GM19452 (cell line): Measurements from ENCODE around the gene DHRS1.
A peak's percentile ranks its signal among the peaks of the same experiment; 100 is the strongest.

Source experiments
- ATAC-seq: cut with Tn5 transposase; IDR thresholded peaks from one replicate; pipeline ENCODE4 v1.9.1; 2021; ENCODE audit not compliant: unreplicated experiment

Gene DHRS1

DNA sequence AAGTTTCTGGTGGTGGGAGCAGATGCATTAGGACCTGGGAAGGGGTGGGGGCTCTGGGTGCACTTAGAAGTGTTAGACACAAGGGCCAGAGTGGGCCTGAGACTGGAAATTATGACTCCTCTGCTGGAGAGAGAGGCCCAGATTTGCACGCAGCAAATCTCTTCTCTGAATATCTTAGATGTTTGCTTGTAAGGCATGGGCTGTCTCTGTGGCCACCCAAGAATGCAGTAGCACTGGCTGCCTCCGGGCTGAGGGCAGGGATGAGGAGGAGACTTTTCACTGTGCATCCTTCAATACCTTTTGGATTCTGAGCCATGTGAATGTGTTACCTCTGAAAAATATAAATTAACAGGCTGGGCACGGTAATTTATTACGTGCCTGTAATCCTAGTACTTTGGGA lies 14.2 kb downstream of the DHRS1 start:
- ATAC-seq, result no peak

DNA sequence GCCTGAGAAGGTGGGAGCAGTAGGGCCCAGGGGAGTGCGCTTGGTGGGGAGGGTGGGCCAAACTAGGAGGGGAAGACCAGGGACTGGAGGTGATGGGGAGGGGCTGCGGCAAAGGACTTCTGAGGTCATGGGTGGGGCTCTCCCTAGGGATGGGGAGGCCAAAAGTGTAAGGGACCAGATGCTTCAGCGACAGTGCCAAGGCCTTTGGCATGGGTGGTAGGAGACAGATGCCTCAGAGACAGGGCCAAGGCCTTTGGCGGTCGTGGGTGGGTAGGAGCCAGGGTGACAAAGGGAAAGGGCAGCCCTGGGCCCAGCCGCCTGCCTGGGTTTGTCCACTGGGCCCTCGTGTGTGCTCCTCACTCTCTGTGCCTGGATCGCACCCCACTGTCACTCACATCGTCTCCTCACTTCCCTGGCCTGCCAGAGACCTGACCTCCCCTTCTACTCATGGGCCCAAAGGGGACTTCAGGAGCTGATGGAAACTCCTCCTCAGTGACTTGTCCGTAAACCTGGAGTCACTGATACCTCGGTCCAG lies 15.0 kb downstream of the DHRS1 start:
- ATAC-seq, result no peak

DNA sequence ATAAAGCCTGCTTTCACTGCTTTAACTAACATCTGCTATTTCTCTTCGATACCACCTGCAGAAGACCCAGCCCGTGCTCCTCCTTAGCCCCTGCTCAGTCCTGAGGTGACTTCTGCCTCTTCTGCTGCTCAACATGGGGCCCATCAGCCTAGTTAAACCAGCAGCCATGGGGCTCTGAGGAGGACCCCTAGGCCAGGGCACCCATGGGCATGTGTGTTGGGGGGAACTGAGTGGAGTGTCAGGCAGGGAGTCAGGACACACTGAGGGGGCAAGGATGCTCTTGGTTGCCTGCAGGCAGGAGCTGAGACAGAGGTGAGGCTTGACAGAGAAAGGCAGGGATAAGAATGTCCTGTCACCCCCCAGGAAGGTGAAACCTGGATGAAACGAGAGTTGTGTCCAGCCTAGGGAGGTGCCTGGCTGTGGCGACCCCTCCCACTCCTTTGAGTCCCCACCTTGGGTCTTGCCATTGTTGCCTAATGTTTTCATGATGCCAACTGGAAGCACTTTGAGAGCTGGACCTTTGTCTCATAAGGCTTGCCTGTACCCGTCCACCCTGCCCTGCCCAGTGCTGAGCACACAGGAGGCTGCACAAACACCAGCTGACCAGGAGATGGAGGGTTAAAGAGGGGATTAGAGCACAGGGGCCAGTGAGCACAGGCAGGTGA lies 15.7 kb downstream of the DHRS1 start:
- no peak for ATAC-seq

DNA sequence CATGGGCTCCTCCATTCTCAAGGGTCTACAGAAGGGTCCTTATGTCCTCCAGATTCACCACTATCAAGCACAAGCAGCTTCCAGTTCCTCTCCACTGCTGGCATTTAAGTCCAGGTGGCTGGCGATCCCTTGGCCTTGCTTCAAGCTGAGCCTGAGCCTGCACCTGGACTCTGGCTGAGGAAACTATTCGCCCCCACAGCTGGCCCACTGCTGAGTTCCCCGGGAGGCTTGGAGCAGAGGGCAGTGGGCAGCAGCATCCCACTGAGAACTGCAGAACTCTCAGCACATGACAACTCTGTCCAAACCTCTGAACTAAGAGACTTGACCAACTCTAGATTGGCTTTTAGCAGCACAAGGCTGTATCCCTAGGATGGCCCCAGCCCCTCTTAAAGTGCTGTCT lies 16.8 kb downstream of the DHRS1 start:
- ATAC-seq, result no peak

- no peak for ATAC-seq
Observed at GRCh38 chr14:24281636-24282035, 17.9 kb downstream of the DHRS1 start.

DNA sequence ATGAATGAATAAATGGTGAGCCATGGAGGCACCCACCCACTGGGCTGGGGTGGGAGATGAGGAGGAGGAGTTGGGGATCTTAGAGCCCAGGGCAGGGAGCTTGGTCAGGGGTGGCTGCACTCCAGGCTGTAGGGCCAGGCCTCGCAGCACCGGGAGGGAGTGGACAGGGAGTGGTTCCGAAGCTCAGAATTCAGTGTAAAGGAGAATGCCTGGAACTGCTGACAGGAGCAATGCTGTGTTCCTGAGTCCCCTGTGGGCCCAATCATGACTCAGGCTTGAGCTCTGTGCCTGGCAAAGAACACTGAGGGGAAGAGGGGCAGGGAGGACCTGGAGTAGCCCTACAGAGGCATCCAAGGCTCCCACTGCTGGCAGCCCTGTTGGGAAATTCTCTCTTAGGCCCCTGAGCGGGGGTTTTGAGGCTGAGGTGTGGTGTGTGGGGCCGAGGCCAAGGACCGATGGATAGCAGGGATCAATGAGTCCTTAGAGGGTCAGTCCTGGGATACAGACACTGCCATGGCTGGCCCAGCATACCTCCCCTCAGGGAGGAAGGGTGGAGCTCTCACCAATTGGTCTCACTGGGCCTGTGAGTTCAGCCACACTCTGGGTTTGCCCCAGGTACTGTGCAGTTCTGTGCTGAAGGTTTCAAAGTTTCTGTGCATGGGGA lies 18.7 kb downstream of the DHRS1 start:
- no peak for ATAC-seq

- peak; percentile 57 for ATAC-seq
Observed at GRCh38 chr14:24279301-24280186, 20.0 kb downstream of the DHRS1 start.

GRCh38 chr14:24278424-24278823 lies 21.2 kb downstream of the DHRS1 start:
- ATAC-seq, result no peak

- ATAC-seq, result no peak
Observed at GRCh38 chr14:24277606-24278321, 21.8 kb downstream of the DHRS1 start.

- no peak for ATAC-seq
Observed at GRCh38 chr14:24277071-24277470, 22.5 kb downstream of the DHRS1 start.

DNA sequence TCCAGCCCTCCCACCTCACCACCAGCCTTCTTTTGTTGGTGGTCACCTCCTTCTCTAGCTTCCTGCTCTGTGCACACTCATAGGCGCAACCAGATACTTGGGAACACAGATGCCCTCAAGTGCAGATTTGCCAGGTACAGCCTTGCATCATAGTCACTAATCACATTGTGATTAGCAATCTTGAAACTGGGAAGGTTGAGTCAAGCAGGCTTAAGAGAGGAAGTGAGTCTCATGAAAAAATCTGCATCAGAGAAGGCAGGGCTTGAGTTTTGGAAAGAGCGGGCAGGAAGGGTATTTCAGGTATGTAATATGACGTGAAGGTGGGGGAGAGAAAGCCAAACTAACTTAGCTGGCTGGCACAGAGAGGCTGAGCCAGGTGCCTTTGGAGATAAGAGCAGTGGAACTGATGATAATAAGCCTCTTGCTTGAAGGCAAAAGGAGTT lies 25.5 kb downstream of the DHRS1 start:
- peak; percentile 41 for ATAC-seq

DNA sequence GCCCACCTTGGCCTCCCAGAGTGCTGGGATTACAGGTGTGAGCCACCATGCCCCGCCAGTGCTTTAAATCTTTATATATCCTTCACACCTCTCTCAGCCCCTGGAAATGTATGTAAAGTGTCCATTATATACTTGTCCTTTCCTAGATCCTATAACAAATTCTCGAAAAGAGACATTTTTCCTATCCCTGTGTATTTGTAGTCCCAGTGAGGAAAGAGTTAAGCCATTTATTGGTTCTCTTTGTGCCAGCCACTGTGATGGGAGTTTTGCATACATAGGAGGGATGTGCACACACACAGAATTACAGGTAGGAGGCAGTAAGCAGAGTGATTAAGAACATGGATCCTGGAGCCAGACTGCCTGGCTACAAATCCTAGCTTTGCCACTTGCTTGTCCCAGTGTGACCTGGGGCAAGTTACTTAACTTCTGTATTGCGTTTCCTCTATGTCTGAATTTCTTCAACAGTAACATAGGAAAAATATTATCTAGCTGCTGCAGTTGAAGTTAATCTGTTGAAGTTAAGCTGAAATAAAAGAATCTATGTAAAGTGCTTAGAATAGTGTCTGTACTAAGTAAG lies 26.1 kb downstream of the DHRS1 start:
- no peak for ATAC-seq

GRCh38 chr14:24272467-24272866 lies 27.1 kb downstream of the DHRS1 start:
- ATAC-seq, result no peak

GRCh38 chr14:24271834-24272263 lies 27.7 kb downstream of the DHRS1 start:
- no peak for ATAC-seq

GRCh38 chr14:24271134-24271833 lies 28.3 kb downstream of the DHRS1 start, which contains the start of gene RABGGTA:
TSS of gene RABGGTA (minus strand) at chr14:24271597. CDS start at chr14:24271115, 482 bp downstream.
- peak; percentile 85 for ATAC-seq

DNA sequence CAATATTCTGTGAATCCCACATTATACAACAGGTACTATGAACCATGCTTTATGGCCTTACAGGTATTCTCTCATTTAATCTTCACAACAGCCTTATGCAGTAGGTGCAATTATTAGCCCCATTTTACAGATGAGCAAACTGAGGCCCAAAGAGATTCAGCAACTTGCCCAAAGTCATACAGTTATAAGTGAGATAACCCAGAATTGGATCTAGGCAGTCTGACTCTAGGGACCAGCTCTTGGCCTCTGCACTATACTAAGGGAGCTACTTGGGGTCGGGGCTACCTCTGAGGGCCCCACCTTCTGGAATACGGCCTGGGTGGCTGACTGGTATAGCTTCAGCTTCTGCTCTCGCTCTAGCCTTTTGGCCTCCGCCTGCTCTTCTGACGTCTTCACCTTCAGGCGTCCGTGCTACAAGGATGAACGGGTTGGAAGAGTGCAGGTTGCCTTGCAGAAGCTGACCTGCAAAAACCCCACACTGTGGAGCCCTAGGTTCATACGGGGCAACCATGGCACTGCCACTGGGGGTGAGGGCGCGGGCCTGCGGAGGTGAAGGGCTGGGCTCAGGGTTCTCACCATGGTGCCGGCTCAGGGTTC lies 28.9 kb downstream of the DHRS1 start:
- ATAC-seq, result no peak

DNA sequence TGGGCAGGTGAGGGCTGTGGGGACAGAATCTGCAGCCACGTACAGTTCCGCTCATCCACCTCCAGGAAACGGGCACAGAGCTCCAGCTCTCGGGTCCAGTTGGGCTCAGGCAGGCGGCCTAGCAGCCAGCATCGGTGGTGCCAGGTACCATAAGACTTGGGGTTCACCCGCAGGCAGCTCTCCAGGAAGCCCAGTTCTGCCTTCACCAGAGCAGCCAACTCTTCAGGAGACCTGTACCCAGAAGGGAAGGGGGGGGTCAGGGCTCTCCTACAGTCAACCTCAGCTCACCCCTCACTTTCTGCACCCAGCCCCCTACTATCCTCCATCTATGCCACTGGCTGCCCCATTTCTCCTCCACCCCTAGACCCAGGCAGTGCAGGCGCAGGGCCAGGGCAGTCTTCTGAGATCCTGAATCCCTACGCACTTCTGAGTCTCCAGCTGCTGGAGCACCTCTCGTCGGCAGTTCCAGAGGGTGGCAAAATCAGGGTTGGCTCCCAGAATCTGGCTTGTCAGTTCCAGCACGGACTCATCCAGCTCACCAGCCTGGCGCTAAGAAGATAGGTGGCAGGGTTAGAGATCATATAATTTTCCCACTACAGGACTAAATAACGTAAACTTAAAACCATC lies 29.6 kb downstream of the DHRS1 start:
- no peak for ATAC-seq

GRCh38 chr14:24269368-24269767 lies 30.2 kb downstream of the DHRS1 start:
- no peak for ATAC-seq

DNA sequence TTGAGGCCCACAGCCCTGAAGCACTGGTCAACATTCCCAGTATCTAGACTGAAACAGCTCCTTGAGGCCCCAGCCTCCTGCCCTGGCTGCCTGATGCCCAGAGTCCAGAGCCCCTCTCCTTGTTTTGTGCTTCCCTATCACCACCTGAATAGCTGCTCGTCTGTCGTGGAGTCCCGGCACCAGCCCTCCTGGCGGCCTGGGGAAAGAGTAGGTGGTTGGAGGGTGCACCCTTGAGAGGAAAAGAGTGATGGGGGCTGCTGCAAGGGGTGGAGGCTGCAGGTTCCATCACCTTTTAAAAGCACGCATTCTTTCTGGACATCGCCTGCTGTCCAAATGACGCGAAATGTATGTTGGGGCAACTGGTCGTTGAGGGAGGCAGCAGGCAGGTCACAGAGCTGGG lies 31.4 kb downstream of the DHRS1 start:
- ATAC-seq, result no peak
